GM13976 (cell line): ENCODE measurements around the gene NOS1AP.

Source experiments
- DNase-seq: peaks from one replicate; pipeline ENCODE4 v3.0.0; 2012; ENCODE audit warnings: low spot score
- CTCF ChIP-seq: IDR thresholded peaks from 2 replicates; pipeline ENCODE4 v1.5.1; 2012; ENCODE audit warnings: borderline replicate concordance, mild to moderate bottlenecking; ENCODE audit not compliant: insufficient read depth; ENCODE audit errors: extremely low read depth, missing control alignments, control extremely low read depth
- in situ Hi-C: fragments of 300-500 bp; cut with MboI; formaldehyde crosslinking; loops from one replicate; pipeline ENCODE4 v1.12.0; 2022; ENCODE audit warnings: low sequenced_read_pairs, mixed read lengths, inconsistent platforms; ENCODE audit not compliant: unreplicated experiment

Gene NOS1AP

GRCh38 chr1:162368451-162368850, 299.0 kb downstream of the NOS1AP start:
- in situ Hi-C loops, result no loop called here
- DNase-seq, result no peak
- TF ChIP-seq CTCF, result no peak

DNA sequence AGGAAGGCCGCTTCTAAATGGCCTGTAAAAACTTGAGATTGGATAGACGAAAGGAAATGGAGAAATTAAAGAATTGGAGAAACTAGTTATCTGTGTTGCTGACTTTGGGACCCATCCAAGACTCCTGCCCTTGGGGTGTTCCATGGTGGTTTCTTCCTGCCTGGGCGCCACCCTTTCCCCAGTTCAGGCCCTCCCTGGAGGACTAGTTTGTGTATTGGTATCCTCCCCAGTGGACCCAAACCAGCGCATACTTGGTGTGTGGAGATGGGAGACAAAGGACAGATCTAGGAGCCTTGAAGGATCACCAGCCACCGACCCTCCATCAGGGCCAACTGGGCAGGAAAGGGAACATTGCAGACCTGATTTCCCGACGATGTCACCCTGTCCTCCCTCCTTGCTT, 300.1 kb downstream of the NOS1AP start:
- in situ Hi-C loops, result no loop called here
- no peak for DNase-seq
- TF ChIP-seq CTCF, result no peak

DNA sequence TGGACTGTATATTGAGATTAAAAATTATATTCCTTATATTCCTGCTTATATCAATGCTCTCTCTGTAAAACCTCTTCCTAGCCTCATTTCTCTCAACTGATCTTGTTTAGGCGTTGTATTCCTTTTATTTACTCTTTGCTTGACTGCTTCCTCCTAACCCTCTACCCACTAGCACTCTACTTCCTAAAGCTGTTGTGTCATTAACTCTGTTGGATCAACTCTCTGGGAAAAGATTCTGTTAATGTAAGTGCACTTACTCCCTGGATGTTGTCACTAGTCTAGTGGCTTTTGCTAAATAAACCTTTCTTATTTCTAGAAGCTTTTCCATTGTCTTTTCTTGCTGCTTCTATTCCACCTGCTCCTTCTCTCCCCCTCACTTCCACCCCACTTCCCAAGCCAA, 300.7 kb downstream of the NOS1AP start:
- in situ Hi-C loops, result no loop called here
- no peak for TF ChIP-seq CTCF
- DNase-seq, result no peak

GRCh38 chr1:162370721-162371120, 301.2 kb downstream of the NOS1AP start:
- no peak for TF ChIP-seq CTCF
- in situ Hi-C loops, result no loop called here
- no peak for DNase-seq

- DNase-seq, result no peak
- TF ChIP-seq CTCF, result no peak
- in situ Hi-C loops, result no loop called here
These were observed 302.1 kb downstream of the NOS1AP start for GRCh38 chr1:162371611-162372010.

- no peak for TF ChIP-seq CTCF
- in situ Hi-C loops, result no loop called here
- no peak for DNase-seq
These were observed 302.9 kb downstream of the NOS1AP start for GRCh38 chr1:162372159-162373071.

DNA sequence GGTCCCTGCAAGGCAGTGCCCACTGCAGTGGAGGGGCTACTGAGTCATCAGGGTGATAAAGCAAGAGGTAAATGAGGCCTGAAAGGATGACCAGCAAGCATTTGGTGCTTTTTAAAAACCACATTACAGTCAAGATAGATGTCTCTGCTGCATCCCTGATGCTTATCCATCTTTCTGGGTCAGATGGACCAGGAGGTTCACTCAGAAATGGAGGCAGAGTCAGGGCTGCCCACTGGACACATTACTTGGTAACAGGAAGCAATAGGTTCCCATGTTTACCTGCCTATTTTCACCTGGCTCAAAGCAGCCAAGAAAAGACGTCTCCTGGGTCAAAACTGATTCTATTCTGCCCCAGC, 303.6 kb downstream of the NOS1AP start:
- in situ Hi-C loops, result no loop called here
- DNase-seq, result no peak
- no peak for TF ChIP-seq CTCF
